Germinal center (tissue), 1 donor: ENCODE results near the gene LINC00632.
A peak's percentile ranks its signal among the peaks of the same experiment; 100 is the strongest.

Source experiments
- DNase-seq: peaks from one replicate; pipeline ENCODE4 v3.0.0; 2012; ENCODE audit warnings: mixed read lengths, low spot score

LINC00632 gene

DNA sequence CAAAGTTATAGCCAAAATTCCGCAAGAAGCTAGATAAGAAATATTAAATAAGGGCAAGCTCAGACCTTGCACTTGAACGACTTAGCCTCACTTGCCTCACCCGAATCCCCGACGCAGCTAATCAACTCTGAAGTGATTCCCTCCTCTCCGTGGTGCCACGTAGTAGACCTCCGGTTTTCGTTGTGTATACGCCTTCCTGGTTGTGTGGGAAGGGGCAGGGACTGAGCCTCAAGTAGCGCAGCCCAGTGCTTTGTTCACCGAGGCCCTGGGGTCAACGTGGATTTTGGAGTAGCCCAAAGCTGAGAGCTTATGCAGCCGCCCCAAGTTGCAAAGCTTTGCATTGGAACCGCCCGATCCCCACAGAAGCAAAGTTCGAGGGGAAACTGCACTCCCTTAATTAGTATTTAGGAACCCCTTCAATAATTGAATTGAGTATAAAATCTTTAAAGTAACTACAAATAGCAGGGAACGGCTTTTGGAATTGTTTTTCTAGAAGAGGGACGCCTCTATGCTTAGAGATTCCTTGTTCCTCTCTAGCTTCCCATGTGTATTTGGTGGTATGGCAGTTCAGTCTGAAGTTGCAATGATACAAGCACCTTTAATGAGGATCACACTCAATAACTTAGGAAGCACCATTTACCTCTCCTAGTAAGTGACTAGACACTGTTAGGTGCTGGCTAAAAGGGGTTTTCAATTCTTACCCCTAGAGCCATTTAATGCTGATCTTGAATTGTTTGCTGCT lies 55.7 kb downstream of the LINC00632 start:
- no peak for DNase-seq

DNA sequence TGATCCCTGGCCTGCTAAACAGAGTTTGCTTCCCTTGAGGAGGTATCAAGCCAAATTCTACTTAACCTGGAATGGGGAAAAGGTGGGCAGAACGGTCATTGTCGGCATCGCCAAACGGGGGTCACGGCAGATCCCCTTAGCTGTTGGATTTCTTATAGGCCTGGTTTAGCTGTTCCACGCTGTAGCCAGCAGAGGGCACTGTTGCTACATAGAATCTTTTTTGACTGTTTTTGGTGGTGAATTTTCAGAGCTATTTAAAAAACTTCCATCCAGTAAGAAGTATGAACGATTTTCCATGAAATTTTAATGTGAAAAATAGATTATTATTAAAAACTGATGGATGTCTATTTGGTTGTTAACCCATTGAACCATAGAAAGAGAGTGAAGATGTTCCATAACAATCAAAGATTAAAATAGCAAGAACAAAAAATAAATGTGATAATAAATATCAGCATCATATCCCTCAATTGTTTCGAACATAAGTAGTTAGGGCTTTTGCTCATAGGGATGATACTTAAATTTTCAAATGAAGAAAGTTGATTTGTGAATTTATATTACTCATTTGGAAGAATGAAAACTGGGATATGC lies 56.6 kb downstream of the LINC00632 start:
- DNase-seq = peak; percentile 2

DNA sequence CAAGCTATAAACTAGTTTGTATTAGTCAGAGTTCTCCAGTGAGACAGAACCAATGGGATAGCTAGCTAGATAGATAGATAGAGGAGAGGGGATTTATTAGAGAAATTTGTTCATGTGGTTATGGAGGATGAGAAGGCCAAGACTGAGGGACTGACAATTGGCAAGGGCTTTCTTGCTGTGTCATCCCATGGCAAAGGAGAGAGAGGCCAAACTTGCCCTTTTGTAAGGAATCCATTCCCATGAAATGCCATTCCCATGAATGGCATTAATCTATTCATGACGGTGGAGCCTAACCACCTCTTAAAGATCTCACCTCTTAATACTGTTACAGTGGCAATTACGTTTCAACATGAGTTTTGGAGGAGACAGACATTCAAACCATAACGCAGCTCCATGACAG lies 58.1 kb downstream of the LINC00632 start:
- DNase-seq = no peak

DNA sequence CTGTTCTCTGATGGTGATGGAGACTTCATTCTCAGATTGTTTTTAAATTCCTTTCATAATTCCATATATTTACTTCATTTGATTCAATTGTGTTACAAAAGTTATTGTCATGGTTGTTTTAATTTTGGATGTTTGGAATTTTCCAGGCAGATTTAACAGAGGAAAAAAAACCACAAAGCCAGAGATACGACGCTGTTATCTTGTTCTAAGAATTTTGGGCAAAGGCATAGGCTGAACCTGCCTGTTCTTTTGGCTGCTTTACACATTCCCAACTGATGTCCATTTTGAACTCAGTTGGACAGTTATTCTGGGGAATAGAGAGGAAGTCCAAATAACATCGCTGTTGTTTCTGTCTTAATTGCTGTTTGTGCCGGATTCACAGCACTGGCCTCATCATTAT lies 65.7 kb downstream of the LINC00632 start:
- DNase-seq = no peak

DNA sequence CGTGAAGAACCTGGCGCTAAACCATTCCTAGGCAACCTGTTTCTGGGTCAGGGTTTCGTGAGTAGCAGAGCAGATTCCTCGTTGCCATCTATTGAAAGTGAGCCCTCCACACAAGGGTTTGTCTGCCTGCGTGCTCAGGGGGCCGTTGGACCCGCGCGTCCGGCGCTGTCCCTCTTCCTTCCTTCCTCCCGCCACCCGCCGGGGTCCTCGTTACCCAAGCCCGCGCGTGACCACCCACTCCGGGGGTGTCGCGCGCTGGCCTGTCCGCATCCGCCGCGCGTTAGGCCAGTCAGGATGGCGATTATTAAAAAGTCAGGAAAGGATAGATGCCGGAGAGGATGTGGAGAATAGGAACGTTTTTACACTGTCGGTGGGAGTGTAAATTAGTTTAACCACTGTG lies 66.8 kb downstream of the LINC00632 start:
- DNase-seq = no peak

DNA sequence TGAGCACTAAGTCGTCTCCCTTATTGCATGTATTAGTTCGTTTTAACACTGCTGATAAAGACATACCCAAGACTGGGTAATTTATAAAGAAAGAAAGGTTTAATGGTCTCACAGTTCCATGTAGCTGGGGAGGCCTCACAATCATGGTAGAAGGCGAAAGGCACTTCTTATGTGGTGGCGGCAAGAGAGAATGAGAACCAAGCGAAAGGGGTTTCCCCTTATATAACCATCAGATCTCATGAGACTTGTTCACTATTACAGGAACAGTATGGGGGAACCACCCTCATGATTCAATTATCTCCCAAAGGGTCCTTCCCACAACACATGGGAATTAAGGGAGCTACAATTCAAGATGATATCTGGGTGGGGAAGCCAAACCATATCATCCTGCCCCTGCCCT lies 85.1 kb downstream of the LINC00632 start:
- DNase-seq = no peak

DNA sequence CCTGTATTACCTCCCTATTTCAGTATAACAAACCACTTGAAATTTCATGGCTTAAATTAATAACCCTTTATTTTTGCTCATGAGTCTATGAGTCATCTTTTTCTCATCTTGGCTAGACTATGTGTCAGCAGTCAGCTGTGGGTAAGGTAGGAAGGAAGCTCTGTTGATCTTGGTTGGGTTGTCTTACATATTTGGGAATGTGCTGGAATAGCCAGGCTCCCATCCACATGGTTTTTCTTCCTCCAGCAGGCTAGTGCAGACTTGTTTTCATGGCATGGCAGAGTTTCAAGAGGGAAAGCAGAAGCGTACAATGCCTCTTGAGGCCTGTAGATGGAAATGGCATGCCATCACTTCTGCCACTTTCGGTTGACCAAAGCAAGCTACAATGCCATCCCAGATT lies 89.7 kb downstream of the LINC00632 start:
- DNase-seq = no peak

DNA sequence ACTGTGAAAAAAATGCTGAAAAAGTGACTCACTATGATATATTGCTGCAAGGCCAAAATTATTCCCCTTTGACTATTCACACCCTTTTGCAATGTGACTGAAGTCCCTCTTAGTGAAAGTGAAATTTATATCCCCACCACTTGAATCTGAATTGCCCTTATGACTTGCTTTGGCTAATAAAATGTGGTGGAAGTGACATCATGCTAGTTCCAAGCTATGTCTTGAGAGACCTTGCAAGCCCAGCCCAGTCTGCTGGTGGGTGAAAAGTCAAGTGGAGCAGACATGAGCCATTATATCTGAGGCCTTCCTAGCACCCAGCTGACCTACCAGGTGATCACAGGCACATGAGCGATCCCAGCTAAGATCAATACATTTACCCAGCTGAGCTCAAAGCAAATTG lies 94.7 kb downstream of the LINC00632 start:
- no peak for DNase-seq

DNA sequence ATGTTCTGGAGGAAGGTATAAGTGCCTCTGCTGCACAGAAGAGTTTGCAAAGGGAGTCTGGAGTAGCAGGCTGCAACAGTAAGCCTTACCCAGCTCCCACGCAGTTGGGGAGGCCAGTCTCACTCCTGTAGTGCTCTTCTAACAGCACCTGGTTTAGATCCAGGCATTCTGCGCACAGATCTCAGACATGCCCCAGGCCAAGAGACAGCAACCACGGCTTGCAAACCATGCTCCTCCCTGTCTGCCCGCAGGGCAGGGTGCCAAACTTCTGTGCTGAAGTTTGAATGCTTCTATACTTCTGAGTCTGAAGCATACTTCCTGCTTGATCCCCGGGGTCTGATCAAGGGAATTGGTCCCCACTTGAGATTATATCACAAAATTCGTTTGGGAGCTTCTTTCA lies 106.3 kb downstream of the LINC00632 start:
- DNase-seq = no peak

DNA sequence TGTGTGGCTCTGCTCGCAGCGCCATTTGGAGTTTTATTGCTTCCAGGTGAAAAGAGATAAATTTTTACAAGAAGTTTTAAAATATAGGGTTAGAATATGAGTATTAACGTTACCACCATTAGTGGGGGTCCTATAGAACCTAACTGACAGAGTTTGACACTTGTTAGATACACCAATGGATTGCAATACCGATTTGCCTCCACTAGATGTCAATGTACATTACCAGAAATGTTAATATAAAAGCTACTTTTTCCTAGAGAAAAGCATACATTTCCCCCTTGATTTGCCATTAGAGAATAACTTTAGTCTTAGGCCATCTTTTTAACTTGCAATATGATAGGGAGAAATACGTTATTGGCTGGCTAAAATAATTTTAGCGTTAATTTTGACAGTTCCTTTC lies 108.4 kb downstream of the LINC00632 start:
- peak; percentile 1 for DNase-seq

DNA sequence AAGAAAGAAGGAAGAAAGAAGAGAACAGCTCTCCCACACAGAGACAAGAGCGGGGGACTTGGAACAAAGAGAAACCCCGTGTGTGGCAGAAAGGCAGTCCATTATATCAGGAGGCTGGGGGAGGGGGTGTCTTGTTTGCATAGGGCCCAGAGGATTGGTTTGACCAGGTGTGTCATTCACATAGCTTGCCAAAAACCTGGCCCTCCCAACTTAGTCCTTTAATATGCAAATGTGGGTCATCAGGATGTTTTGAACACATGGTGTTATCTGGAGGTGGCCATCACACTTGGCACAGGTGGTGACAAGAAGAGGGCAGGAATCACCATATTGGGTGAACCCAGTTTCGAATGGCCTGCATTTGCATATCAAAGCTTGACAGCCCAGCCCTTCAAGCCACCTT lies 111.7 kb downstream of the LINC00632 start:
- DNase-seq = no peak

DNA sequence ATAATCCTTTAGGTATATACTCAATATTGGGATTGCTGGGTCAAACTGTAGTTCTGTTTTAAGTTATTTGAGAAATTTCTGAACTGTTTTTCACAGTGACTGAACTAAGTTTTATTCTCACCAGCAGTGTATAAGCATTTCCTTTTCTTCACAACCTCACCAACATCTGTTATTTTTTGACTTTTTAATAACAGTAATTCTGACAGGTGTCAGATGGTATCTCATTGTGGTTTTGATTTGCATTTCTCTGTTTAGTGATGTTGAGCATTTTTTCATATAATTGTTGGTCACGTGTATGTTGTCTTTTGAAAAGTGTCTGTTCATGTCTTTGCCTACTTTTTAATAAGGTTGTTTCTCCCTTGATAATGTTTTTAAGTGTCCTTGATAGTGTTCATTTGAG lies 112.6 kb downstream of the LINC00632 start:
- DNase-seq = no peak

DNA sequence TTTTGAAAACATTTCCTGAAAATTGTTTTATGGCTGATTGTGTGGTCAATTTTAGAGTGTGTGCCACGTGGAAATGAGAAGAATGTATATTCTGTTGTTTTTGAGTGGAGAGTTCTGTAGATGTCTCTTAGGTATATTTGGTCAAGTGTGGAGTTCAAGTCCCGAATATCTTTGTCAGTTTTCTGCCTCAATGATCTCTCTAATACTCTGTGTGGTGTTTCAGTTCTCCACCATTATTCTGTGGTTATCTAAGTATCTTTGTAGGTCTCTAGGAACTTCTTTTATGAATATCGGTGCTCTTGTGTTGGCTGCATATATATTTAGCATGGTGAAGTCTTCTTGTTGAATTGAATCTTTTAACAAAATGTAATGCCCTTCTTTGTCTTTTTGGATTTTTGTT lies 113.3 kb downstream of the LINC00632 start:
- no peak for DNase-seq

DNA sequence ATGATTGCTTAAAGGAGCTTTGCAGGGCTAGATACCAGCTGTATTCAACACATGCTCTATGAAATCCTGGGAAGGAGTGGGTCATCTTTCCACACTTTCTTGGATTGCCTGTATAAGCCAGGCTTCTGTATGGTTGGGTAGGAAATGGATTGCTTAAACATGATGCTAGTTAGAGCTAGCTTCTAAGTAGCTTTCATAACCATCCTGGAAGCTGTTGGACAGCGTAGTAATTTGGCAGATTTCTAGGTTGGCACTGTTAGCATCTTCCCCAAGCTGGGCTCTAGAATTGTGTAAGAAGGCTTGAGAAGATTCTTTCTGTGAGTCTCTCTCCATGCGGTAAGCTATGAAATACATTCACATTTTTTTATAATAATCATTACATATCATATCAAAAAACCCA lies 127.3 kb downstream of the LINC00632 start:
- no peak for DNase-seq
